CD14-positive monocyte (primary cell): ENCODE data around the gene IPMK. TPM values are rescaled to one million over a fixed set of nuclear protein-coding genes. Genes with fewer than 3 reads are reported as not detected.

ENCODE experiments used
- DNase-seq, 3 donors: peaks; one replicate each; pipeline ENCODE4 v3.0.0-alpha.2; 2011 to 2022
- H2AFZ ChIP-seq: 2 replicates; pipeline ENCODE4 v1.6.0; 2012; ENCODE audit warnings: mild to moderate bottlenecking, low read depth, low read length, inconsistent platforms; ENCODE audit not compliant: insufficient read depth, poor library complexity, severe bottlenecking
- H3K27ac ChIP-seq, 2 donors: 1 replicate in 1 of 2; 2 replicates in 1 of 2; pipeline ENCODE4 v1.5.1; 2012 to 2013; ENCODE audit warnings: low read length in 2 of 2, control low read depth in 1 of 2, inconsistent platforms in 1 of 2, low read depth in 1 of 2, mild to moderate bottlenecking in 1 of 2
- H3K27me3 ChIP-seq, 2 donors: one replicate each; pipeline versions ENCODE4 v1.6.0 to v1.6.1; 2011 to 2013; ENCODE audit warnings: low read length in 2 of 2; ENCODE audit not compliant: control insufficient read depth in 2 of 2, insufficient read depth in 2 of 2
- H3K36me3 ChIP-seq, 2 donors: replicated peaks in 1 of 2; 1 replicate in 1 of 2; 2 replicates in 1 of 2; pipeline versions ENCODE4 v1.5.1 to v1.6.1; 2012 to 2013; ENCODE audit warnings: low read length in 2 of 2, control low read depth in 1 of 2, inconsistent platforms in 1 of 2, mild to moderate bottlenecking in 1 of 2; ENCODE audit not compliant: insufficient read depth in 2 of 2, control insufficient read depth in 1 of 2
- H3K4me1 ChIP-seq, 2 donors: 1 replicate in 1 of 2; 2 replicates in 1 of 2; pipeline versions ENCODE4 v1.5.1 to v1.6.1; 2012 to 2013; ENCODE audit warnings: low read length in 2 of 2, control low read depth in 1 of 2, inconsistent platforms in 1 of 2, mild to moderate bottlenecking in 1 of 2, moderate library complexity in 1 of 2; ENCODE audit not compliant: insufficient read depth in 2 of 2, control insufficient read depth in 1 of 2
- H3K4me2 ChIP-seq: replicated peaks from 2 replicates; pipeline ENCODE3; 2012; ENCODE audit warnings: low read length, moderate library complexity, mild to moderate bottlenecking; ENCODE audit not compliant: poor library complexity, severe bottlenecking; ENCODE audit errors: extremely low read depth
- H3K4me3 ChIP-seq, 3 experiments: fragments of 200-600 bp in 1 of 3; sonication (generic) in 1 of 3; replicated peaks in 1 of 3; 1 replicate in 2 of 3; 2 replicates in 1 of 3; pipeline ENCODE4 v1.5.1; 2011 to 2013; ENCODE audit warnings: low read length in 3 of 3, mild to moderate bottlenecking in 3 of 3, control low read depth in 2 of 3, low read depth in 2 of 3, inconsistent platforms in 1 of 3, moderate library complexity in 1 of 3
- H3K79me2 ChIP-seq: 2 replicates; pipeline ENCODE4 v1.6.0; 2012; ENCODE audit warnings: mild to moderate bottlenecking, control low read depth, inconsistent platforms, low read length, moderate library complexity; ENCODE audit not compliant: insufficient read depth
- H3K9ac ChIP-seq: 2 replicates; pipeline ENCODE4 v1.6.0; 2017; ENCODE audit warnings: low read length, mild to moderate bottlenecking; ENCODE audit not compliant: insufficient read depth, poor library complexity, severe bottlenecking
- H3K9me3 ChIP-seq, 2 donors: replicated peaks in 1 of 2; 1 replicate in 1 of 2; 2 replicates in 1 of 2; pipeline versions ENCODE4 v1.5.1 to v1.6.1; 2012 to 2013; ENCODE audit warnings: low read length in 2 of 2, control low read depth in 1 of 2; ENCODE audit not compliant: control insufficient read depth in 1 of 2, insufficient read depth in 1 of 2
- H4K20me1 ChIP-seq: 2 replicates; pipeline ENCODE4 v1.6.0; 2012; ENCODE audit warnings: mild to moderate bottlenecking, low read length, control low read depth, moderate library complexity; ENCODE audit not compliant: insufficient read depth
- H3K27ac Mint-ChIP-seq, 7 donors: one replicate each; pipeline ENCODE4 v1.8.0; 2020; ENCODE audit warnings: mild to moderate bottlenecking in 7 of 7, mixed read lengths in 7 of 7, moderate library complexity in 6 of 7, inconsistent platforms in 2 of 7
- H3K27me3 Mint-ChIP-seq, 3 donors: one replicate each; pipeline ENCODE4 v1.8.0; 2021 to 2022; ENCODE audit warnings: low read depth in 3 of 3, mild to moderate bottlenecking in 3 of 3, mixed read lengths in 3 of 3, moderate library complexity in 3 of 3, inconsistent platforms in 1 of 3
- H3K36me3 Mint-ChIP-seq, 2 donors: one replicate each; pipeline ENCODE4 v1.8.0; 2020; ENCODE audit warnings: mixed read lengths in 2 of 2, inconsistent platforms in 1 of 2, mild to moderate bottlenecking in 1 of 2
- H3K4me1 Mint-ChIP-seq: one replicate; pipeline ENCODE4 v1.8.0; 2020; ENCODE audit warnings: mild to moderate bottlenecking, mixed read lengths
- H3K4me3 Mint-ChIP-seq, 2 donors: one replicate each; pipeline ENCODE4 v1.8.0; 2020; ENCODE audit warnings: mild to moderate bottlenecking in 2 of 2, mixed read lengths in 2 of 2, moderate library complexity in 1 of 2
- H3K9me3 Mint-ChIP-seq, 7 donors: one replicate each; pipeline ENCODE4 v1.8.0; 2020 to 2022; ENCODE audit warnings: mixed read lengths in 7 of 7, mild to moderate bottlenecking in 6 of 7, moderate library complexity in 6 of 7, inconsistent platforms in 2 of 7
- WGBS: methylation state at CpG from one replicate; pipeline ENCODE4 v1.1.5; 2013; ENCODE audit warnings: missing lambda C conversion rate; ENCODE audit not compliant: insufficient coverage; 5-methylcytosine and 5-hydroxymethylcytosine counted together
- intact Hi-C, 2 donors: fragments of 100-400 bp; cut with micrococcal nuclease; formaldehyde crosslinking; loops; one replicate each; pipeline versions ENCODE4 v1.15.0 to v1.15.1; 2023
- polyA plus RNA-seq, 3 donors: library from polyadenylated mRNA; depleted of rRNA in 1 of 3; unstranded in 2 of 3; stranded (reverse) in 1 of 3; fragments of 300-500 nt in 2 of 3; fragments of >200 nt in 1 of 3; fragmentation: Illumina TruSeq in 2 of 3; gene quantifications; 1 replicate in 2 of 3; 2 replicates in 1 of 3; pipeline ENCODE4 v1.2.3, GENCODE V29; 2012 to 2021
- TF ChIP-seq, protein P1 (sequence below): fragments of 200-600 bp; IDR thresholded peaks from one replicate; pipeline ENCODE4 v1.8.0; 2022; ENCODE audit warnings: antibody characterized with exemption, mild to moderate bottlenecking

Gene IPMK
- polyA plus RNA-seq, 3 donors: 6.1 to 10.9 (median 8.8) TPM

DNA sequence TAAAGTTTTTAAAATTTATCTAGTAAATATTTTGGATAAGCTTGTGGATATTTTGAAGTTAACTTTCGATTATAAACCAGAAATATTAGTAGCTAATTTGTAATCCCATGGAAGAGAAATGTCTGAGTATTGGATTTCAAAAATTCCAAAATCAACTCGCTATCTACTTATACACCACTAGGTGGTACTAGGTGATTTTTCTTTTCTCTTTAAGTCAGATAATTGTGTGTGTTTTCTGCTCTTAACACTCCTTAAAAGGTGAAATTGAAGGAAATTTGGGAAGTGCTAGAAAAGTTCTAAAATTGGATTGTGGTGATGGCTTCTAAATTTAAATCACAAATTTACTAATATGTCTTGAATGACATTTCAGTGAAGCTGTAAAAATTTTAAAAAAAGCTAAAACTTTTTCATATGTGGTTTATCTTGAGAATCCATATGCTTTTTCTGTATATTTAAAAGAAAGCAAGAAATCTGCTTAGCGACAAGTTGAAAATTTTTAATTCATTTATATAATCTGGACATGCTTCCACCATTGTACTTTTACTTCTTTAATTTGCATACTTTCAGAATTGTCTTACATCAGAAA lies 90.2 kb downstream of the IPMK start:
- Histone ChIP-seq H3K9ac (no peak overlapping the region), H3K36me3 (no peaks in the 10 kb centered on the region), H3K4me1 (no peaks in the 10 kb centered on the region), H3K27ac (no peak overlapping the region), H3K9me3 (no peaks in the 10 kb centered on the region), H3K27me3 (peaks cover 0 to 2% of the 10 kb centered on the region in 2 donors), H3K4me3 (no peak overlapping the region), H4K20me1 (no peaks in the 10 kb centered on the region), H2AFZ (no peak overlapping the region), H3K4me2 (no peak overlapping the region), H3K79me2 (no peaks in the 10 kb centered on the region)
- TF ChIP-seq, protein P1, sequence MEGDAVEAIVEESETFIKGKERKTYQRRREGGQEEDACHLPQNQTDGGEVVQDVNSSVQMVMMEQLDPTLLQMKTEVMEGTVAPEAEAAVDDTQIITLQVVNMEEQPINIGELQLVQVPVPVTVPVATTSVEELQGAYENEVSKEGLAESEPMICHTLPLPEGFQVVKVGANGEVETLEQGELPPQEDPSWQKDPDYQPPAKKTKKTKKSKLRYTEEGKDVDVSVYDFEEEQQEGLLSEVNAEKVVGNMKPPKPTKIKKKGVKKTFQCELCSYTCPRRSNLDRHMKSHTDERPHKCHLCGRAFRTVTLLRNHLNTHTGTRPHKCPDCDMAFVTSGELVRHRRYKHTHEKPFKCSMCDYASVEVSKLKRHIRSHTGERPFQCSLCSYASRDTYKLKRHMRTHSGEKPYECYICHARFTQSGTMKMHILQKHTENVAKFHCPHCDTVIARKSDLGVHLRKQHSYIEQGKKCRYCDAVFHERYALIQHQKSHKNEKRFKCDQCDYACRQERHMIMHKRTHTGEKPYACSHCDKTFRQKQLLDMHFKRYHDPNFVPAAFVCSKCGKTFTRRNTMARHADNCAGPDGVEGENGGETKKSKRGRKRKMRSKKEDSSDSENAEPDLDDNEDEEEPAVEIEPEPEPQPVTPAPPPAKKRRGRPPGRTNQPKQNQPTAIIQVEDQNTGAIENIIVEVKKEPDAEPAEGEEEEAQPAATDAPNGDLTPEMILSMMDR: peak; percentile 83
- H3K27ac Mint-ChIP-seq: no peak overlapping the region
- intact Hi-C loops: loop anchor here (5.0 kb wide), 1 partner anchor 115 kb away; no protein-coding TSS in a partner anchor
- no CpG with 5 or more reads among the region's 3 CpGs for WGBS
- peaks cover 0 to 4% (median 3%) of the 10 kb centered on the region in 3 donors for H3K27me3 Mint-ChIP-seq
- H3K4me3 Mint-ChIP-seq: no peak overlapping the region
- H3K36me3 Mint-ChIP-seq: no peaks in the 10 kb centered on the region
- H3K9me3 Mint-ChIP-seq: peaks cover 0 to 4% (median 0%) of the 10 kb centered on the region in 7 donors
- peak in 2 of 3 donors; percentile 11 to 47 for DNase-seq
- no peaks in the 10 kb centered on the region for H3K4me1 Mint-ChIP-seq

GRCh38 chr10:58175990-58176900 lies 91.4 kb downstream of the IPMK start:
- H3K4me1 ChIP-seq: no peaks in the 10 kb centered on the region
- no CpG with 5 or more reads among the region's 2 CpGs for WGBS
- no peak overlapping the region for H3K9ac ChIP-seq
- no peak overlapping the region for H3K4me3 ChIP-seq
- H2AFZ ChIP-seq: no peak overlapping the region
- H3K36me3 ChIP-seq: no peaks in the 10 kb centered on the region
- H3K27me3 ChIP-seq: peaks cover 0 to 2% of the 10 kb centered on the region in 2 donors
- no peak overlapping the region for H3K27ac Mint-ChIP-seq
- H3K79me2 ChIP-seq: no peaks in the 10 kb centered on the region
- no peaks in the 10 kb centered on the region for H3K36me3 Mint-ChIP-seq
- H3K4me1 Mint-ChIP-seq: no peaks in the 10 kb centered on the region
- intact Hi-C loops: loop anchor here (5.0 kb wide), 1 partner anchor 116 kb away; no protein-coding TSS in a partner anchor
- peaks cover 0 to 4% (median 3%) of the 10 kb centered on the region in 3 donors for H3K27me3 Mint-ChIP-seq
- H3K27ac ChIP-seq: no peak overlapping the region
- DNase-seq: no peak
- no peak overlapping the region for H3K4me2 ChIP-seq
- peaks cover 0 to 4% (median 0%) of the 10 kb centered on the region in 7 donors for H3K9me3 Mint-ChIP-seq
- TF ChIP-seq, protein P1: no peak
- no peaks in the 10 kb centered on the region for H4K20me1 ChIP-seq
- no peak overlapping the region for H3K4me3 Mint-ChIP-seq
- no peaks in the 10 kb centered on the region for H3K9me3 ChIP-seq
